AG10803 (cell line): Measurements from ENCODE around the gene POU6F2.

Experiments
- DNase-seq: peaks from one replicate; pipeline ENCODE4 v3.0.0; 2010; ENCODE audit warnings: low read depth
- H3K4me3 ChIP-seq: 2 replicates; pipeline ENCODE4 v1.5.1; 2011; ENCODE audit warnings: mild to moderate bottlenecking, low read length, control low read depth
- CTCF ChIP-seq: conservative IDR thresholded peaks from 2 replicates; pipeline ENCODE4 v1.5.1; 2011; ENCODE audit warnings: mild to moderate bottlenecking, low read length, control low read depth, inconsistent platforms

Gene POU6F2

GRCh38 chr7:39249635-39250152 is 272.0 kb downstream of the POU6F2 start:
- DNase-seq = no peak
- no peak overlapping the region for H3K4me3 ChIP-seq
- TF ChIP-seq CTCF = no peak

- TF ChIP-seq CTCF = no peak
- H3K4me3 ChIP-seq = no peak overlapping the region
- peak; percentile 71 for DNase-seq
Observed at GRCh38 chr7:39252916-39253315, 275.2 kb downstream of the POU6F2 start.

- no peak for DNase-seq
- no peak overlapping the region for H3K4me3 ChIP-seq
- no peak for TF ChIP-seq CTCF
Observed at GRCh38 chr7:39259391-39260003, 281.8 kb downstream of the POU6F2 start.

GRCh38 chr7:39260279-39260844 is 282.7 kb downstream of the POU6F2 start:
- no peak for TF ChIP-seq CTCF
- DNase-seq = no peak

GRCh38 chr7:39261771-39262170 is 284.1 kb downstream of the POU6F2 start:
- no peak for TF ChIP-seq CTCF
- no peak for DNase-seq
- no peak overlapping the region for H3K4me3 ChIP-seq

More at GRCh38 chr7:39260279-39260844, 282.7 kb downstream of the POU6F2 start:
- H3K4me3 ChIP-seq = no peak overlapping the region

- no peak for TF ChIP-seq CTCF
- DNase-seq = no peak
- H3K4me3 ChIP-seq = no peak overlapping the region
Observed at GRCh38 chr7:39265641-39266591, 288.2 kb downstream of the POU6F2 start.
